ENCODE results near the gene MYO7B.

DNA sequence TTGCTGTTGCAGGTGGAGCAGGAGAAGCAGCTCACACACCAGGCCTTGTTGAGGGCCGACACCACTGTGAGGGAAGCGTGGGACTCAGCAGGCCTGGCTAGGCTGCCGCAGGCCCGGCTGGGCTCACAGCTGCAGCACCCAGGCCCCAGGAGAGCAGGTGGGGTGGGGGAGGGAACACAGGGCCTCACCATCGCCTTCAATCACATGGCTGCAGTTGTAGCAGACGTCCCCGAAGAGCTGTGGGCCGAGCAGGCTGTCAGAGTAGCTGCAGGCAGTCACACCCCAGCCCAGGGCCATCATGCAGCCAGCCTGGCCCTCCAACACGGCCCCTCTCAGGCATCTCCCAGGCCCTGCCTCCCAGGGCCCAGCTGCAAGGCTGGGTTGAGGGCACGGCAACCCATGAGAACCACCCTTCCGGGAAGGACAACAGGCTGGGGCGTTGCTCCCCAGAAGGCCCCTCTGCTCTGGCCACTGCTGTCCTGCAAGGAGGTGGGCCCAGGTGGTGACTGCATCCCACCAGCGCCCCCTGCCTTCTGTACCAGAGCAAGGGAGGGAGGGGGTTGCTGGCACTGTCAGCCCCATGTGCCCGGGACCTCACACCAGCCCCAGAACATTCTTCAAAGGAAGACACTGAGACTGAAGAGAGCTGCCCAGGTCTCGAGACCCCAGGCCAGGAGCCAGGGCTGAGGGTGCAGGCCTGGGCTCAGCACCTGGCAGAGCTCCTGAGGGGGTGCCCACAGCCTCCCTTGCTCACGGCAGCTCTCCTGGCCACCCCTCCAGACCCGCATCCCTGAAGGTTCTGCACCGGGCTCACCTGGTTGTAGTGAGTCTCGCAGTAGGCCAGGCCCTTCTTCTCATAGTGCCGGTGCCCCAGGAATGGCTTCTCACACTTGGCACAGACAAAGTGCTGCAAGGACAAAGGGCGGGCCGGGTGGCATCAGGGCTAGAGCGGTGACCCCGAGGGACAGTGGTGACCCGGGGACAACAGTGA, 104.9 kb downstream of the MYO7B start:
- TF ChIP-seq, protein P1, sequence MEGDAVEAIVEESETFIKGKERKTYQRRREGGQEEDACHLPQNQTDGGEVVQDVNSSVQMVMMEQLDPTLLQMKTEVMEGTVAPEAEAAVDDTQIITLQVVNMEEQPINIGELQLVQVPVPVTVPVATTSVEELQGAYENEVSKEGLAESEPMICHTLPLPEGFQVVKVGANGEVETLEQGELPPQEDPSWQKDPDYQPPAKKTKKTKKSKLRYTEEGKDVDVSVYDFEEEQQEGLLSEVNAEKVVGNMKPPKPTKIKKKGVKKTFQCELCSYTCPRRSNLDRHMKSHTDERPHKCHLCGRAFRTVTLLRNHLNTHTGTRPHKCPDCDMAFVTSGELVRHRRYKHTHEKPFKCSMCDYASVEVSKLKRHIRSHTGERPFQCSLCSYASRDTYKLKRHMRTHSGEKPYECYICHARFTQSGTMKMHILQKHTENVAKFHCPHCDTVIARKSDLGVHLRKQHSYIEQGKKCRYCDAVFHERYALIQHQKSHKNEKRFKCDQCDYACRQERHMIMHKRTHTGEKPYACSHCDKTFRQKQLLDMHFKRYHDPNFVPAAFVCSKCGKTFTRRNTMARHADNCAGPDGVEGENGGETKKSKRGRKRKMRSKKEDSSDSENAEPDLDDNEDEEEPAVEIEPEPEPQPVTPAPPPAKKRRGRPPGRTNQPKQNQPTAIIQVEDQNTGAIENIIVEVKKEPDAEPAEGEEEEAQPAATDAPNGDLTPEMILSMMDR (IDR thresholded peaks at IDR 0.05; ENCODE audit: poor library complexity), result peak; percentile 6
- TF ChIP-seq EZH2 (IDR thresholded peaks at IDR 0.05; ENCODE audit: borderline replicate concordance) (no peak), EZH2phosphoT487 (IDR thresholded peaks at IDR 0.05; ENCODE audit: low read depth, severe bottlenecking, unreplicated experiment) (no peak)

All from hepatocyte (in vitro differentiated cells).